Prostate gland (tissue), 2 donors: Measurements from ENCODE around the gene MAPKBP1. TPM values are rescaled to one million over a fixed set of nuclear protein-coding genes. Genes with fewer than 3 reads are reported as not detected.
"Not testable (repeated sequence)": the region's sequence is repeated elsewhere in the genome, so short reads cannot be mapped to it uniquely, and the experiment has no call there.

Experiments
- DNase-seq: peaks from one replicate; pipeline ENCODE4 v3.0.0-alpha.2; 2019; ENCODE audit warnings: low spot score
- H3K27ac ChIP-seq, 2 donors: fragments of 200-600 bp; sonication (generic); 2 replicates each; pipeline ENCODE4 v1.5.1; 2017 to 2019
- H3K27me3 ChIP-seq: fragments of 200-600 bp; sonication (generic); replicated peaks from 2 replicates; pipeline ENCODE4 v1.5.1; 2019; ENCODE audit not compliant: insufficient read depth
- H3K36me3 ChIP-seq, 2 donors: fragments of 200-600 bp; sonication (generic); 1 replicate in 1 of 2; 2 replicates in 1 of 2; pipeline versions ENCODE4 v1.5.1 to v1.8.1; 2017 to 2019
- H3K4me1 ChIP-seq: fragments of 200-600 bp; sonication (generic); replicated peaks from 2 replicates; pipeline ENCODE4 v1.5.1; 2019
- H3K4me3 ChIP-seq, 2 donors: fragments of 200-600 bp; sonication (generic); 2 replicates each; pipeline ENCODE4 v1.5.1; 2017 to 2019
- H3K9me3 ChIP-seq: fragments of 200-600 bp; sonication (generic); 2 replicates; pipeline ENCODE4 v1.5.1; 2017
- CTCF ChIP-seq, 4 experiments: fragments of 200-600 bp in 2 of 4; fragments of 450-650 bp in 2 of 4; sonication (generic) in 2 of 4; IDR thresholded peaks; 1 replicate in 3 of 4; 2 replicates in 1 of 4; pipeline ENCODE4 v1.5.1; 2016 to 2019; ENCODE audit warnings: antibody characterized with exemption in 4 of 4, mild to moderate bottlenecking in 2 of 4, moderate library complexity in 2 of 4
- POLR2A ChIP-seq: fragments of 450-650 bp; IDR thresholded peaks from one replicate; pipeline ENCODE4 v1.6.1; 2016; ENCODE audit warnings: antibody characterized with exemption, mild to moderate bottlenecking
- POLR2AphosphoS5 ChIP-seq: sonication (generic); formaldehyde crosslinking; IDR thresholded peaks from one replicate; pipeline ENCODE4 v1.6.1; 2017; ENCODE audit warnings: antibody characterized with exemption
- WGBS: methylation state at CpG from one replicate; pipeline ENCODE4 v1.1.5; 2018; 5-methylcytosine and 5-hydroxymethylcytosine counted together
- intact Hi-C: fragments of 100-400 bp; cut with DNase I; formaldehyde crosslinking; loops from one replicate; pipeline ENCODE4 v1.14.2; 2022
- total RNA-seq, 2 donors: library from RNA; depleted of rRNA; stranded (reverse); fragments of >200 nt; gene quantifications; one replicate each; pipeline ENCODE4 v1.1.0, GENCODE V29; 2016

The MAPKBP1 gene
- total RNA-seq, 2 donors from 2014 or later = 17.4 to 62.8 TPM

- DNase-seq = peak; percentile 22
- WGBS = 4% methylated on average over 34 of the region's 37 CpGs
- Histone ChIP-seq H3K36me3 (no peaks in the 10 kb centered on the region), H3K9me3 (no peaks in the 10 kb centered on the region), H3K27me3 (no peaks in the 10 kb centered on the region), H3K27ac (peak overlapping the region; percentile 43 to 79), H3K4me3 (peak overlapping the region; percentile 48 to 64), H3K4me1 (peaks cover 10% of the 10 kb centered on the region)
- intact Hi-C loops = loop anchor here (5.0 kb wide), 1 partner anchor 75 kb away; no protein-coding TSS in a partner anchor
- TF ChIP-seq POLR2AphosphoS5 (no peak), CTCF (IDR thresholded peaks at IDR 0.05) (peak in 1 of 4 experiments; percentile 19), POLR2A (no peak)
Observed at GRCh38 chr15:41827290-41827879, 53.1 kb downstream of the MAPKBP1 start.

- Histone ChIP-seq H3K27ac (peak within 1 kb of the TSS; percentile 77 to 79), H3K9me3 (no peaks in the 10 kb centered on the region), H3K27me3 (no peaks in the 10 kb centered on the region), H3K4me3 (peak within 1 kb of the TSS; percentile 48 to 64), H3K4me1 (peaks cover 10% of the 10 kb centered on the region), H3K36me3 (no peaks in the 10 kb centered on the region)
- intact Hi-C loops = loop anchor here (1.0 to 5.0 kb wide), 2 partner anchors 54 to 74 kb away; partner anchors contain the start of gene MAPKBP1
- DNase-seq = peak; percentile 95
- peak in 1 of 4 experiments; percentile 18 for TF ChIP-seq CTCF (IDR thresholded peaks at IDR 0.05)
- TF ChIP-seq POLR2A = peak; percentile 88
- peak; percentile 72 for TF ChIP-seq POLR2AphosphoS5
- WGBS = under 1% methylated on average over 63 of the region's 66 CpGs
Observed at GRCh38 chr15:41827880-41828806, 53.9 kb downstream of the MAPKBP1 start, which contains the start of gene JMJD7. Gene JMJD7, plus strand, starts transcription at chr15:41828092. Its CDS starts 33 bp downstream, at chr15:41828125.

GRCh38 chr15:41828807-41829141 is 54.5 kb downstream of the MAPKBP1 start:
- Histone ChIP-seq H3K36me3 (no peaks in the 10 kb centered on the region), H3K27ac (peak overlapping the region; percentile 77 to 79), H3K4me1 (peaks cover 10% of the 10 kb centered on the region), H3K4me3 (peak overlapping the region; percentile 48 to 64), H3K9me3 (no peaks in the 10 kb centered on the region), H3K27me3 (no peaks in the 10 kb centered on the region)
- intact Hi-C loops = loop anchor here (1.0 to 5.0 kb wide), 2 partner anchors 54 to 74 kb away; partner anchors contain the start of gene MAPKBP1
- TF ChIP-seq CTCF (IDR thresholded peaks at IDR 0.05) (no peak), POLR2AphosphoS5 (no peak), POLR2A (no peak)
- 11% methylated on average over 6 of the region's 6 CpGs for WGBS
- no peak for DNase-seq

GRCh38 chr15:41829959-41830646 is 55.8 kb downstream of the MAPKBP1 start:
- Histone ChIP-seq H3K36me3 (no peaks in the 10 kb centered on the region), H3K27ac (no peak overlapping the region), H3K4me1 (peaks cover 10% of the 10 kb centered on the region), H3K9me3 (no peaks in the 10 kb centered on the region), H3K4me3 (no peak overlapping the region), H3K27me3 (no peaks in the 10 kb centered on the region)
- DNase-seq = no peak
- intact Hi-C loops = loop anchor here (5.0 kb wide), 1 partner anchor 72 kb away; no protein-coding TSS in a partner anchor
- no peak for TF ChIP-seq POLR2A
- TF ChIP-seq POLR2AphosphoS5 = no peak
- no peak for TF ChIP-seq CTCF (IDR thresholded peaks at IDR 0.05)
- 67% methylated on average over 12 of the region's 13 CpGs for WGBS

GRCh38 chr15:41831291-41831690 is 57.0 kb downstream of the MAPKBP1 start:
- H3K4me3 ChIP-seq, H3K27ac ChIP-seq, intact Hi-C loops, H3K27me3 ChIP-seq, H3K36me3 ChIP-seq, H3K9me3 ChIP-seq, DNase-seq: not testable (repeated sequence)
- 81% methylated on average over 4 of the region's 4 CpGs for WGBS
- H3K4me1 ChIP-seq = peaks cover 10% of the 10 kb centered on the region
